NCI-H2171 treated with DMSO at 0.1 percent for 48 hours (cell line): ENCODE data around the gene ELMOD3.
A peak's percentile ranks its signal among the peaks of the same experiment; 100 is the strongest.
"Not testable (repeated sequence)": the region's sequence is repeated elsewhere in the genome, so short reads cannot be mapped to it uniquely, and the experiment has no call there.

Experiments used
- DNase-seq: peaks from one replicate; lab custom pipeline; 2025; lab: John Stamatoyannopoulos, UW

The ELMOD3 gene

DNA sequence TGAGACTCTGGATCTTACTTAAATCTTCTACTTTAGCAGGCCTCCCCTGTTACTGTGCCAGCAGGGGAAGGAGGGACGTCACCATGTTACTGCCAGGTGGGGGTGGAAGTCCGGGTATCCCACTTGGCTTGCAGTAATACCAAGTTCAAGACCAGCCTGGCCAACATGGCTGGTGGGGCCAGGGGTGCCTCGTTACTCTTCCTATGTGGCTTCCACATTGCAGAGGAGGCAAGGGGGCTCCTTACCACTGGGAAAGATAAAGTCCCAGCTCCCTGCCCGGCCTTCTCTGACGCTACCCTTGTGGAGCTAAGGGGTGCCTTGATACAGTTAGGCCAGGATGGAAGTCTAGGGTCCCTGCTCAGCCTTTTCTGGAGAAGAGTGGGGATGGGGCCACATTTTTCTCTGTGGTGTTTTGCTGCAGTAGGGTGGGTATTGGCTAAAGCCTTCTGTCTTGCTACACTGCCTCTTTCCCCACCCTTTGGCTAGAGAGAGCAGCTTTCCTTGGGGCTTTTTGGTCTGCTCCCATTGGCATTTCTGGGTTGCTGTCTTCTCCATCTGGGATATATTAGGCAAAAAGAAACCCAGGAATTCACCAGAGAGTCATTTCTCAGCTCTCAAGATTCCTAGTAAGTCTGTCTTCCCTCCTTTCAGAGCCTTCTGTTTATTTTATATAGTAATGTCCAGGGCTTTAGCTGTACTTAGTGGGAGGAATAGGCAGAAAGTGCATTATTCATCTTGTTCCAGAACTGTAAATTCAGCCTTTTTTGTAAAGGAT is 21.9 kb downstream of the ELMOD3 start:
- no peak for DNase-seq

DNA sequence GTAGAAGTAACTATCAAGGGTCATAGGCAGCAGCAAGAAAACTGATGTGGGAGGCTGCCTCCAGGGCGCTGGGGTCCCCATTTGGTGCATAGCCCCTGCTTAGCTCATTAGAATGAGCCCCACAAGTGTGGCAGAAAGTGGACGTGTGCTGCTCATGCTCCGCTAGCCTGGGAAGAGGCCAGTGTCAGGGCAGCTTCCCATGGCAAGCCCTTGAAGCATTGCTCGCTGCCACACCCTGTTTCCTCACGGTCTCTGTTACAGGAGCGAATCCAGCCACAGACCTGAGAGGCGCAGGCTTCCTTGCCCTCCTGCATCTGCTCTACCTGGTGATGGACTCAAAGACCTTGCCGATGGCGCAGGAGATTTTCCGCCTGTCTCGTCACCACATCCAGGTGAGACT is 22.5 kb downstream of the ELMOD3 start:
- no peak for DNase-seq

DNA sequence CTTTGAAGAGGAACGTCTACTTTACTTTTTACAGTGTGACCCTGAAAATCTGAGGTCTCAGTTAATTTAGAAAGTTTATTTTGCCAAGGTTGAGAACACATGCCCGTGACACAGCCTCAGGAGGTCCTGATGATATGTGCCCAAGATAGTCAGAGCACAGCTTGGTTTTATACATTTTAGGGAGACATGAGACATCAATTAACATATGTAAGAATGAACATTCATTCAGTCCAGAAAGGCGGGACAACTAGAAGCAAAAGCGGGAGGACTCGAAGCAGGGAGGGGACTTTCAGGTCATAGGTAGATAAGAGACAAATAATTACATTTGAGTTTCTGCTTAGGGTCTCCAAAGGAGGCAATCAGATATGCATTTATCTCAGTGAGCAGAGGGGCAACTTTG is 23.7 kb downstream of the ELMOD3 start:
- no peak for DNase-seq

DNA sequence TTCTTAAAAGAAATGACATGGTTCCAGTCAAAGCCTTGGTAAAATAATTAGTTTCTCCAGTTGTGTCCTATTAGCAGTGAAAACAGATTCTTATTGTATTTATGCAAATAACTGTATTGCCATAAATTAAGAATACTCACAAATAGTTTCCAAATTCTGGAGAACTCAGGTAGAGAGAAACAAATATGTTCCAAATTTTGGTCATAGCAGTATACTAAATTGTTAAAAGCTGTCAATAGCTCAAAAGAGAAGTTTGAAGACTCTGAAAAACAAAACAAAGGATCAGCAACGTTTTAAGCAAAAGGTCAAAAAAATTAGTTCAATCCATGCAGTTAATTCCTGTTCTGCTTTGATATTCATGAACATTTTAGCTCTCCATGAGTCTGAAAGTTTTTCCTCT is 25.5 kb downstream of the ELMOD3 start:
- no peak for DNase-seq

DNA sequence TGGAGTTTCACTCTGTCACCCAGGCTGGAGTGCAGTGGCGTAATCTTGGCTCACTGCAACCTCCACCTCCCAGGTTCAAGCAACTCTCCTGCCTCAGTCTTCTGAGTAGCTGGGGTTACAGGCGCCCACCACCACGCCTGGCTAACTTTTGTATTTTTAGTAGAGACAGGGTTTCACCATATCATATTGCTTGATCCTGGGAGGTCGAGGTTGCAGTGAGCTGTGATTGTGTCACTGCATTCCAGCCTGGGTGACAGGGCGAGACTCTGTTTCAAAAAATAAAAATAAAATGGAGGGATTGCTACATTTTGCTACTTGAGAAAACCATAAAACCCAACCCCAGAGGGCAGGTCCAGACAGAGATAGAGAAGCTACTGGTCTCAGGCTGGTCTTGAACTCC is 28.6 kb downstream of the ELMOD3 start:
- DNase-seq: not testable (repeated sequence)

DNA sequence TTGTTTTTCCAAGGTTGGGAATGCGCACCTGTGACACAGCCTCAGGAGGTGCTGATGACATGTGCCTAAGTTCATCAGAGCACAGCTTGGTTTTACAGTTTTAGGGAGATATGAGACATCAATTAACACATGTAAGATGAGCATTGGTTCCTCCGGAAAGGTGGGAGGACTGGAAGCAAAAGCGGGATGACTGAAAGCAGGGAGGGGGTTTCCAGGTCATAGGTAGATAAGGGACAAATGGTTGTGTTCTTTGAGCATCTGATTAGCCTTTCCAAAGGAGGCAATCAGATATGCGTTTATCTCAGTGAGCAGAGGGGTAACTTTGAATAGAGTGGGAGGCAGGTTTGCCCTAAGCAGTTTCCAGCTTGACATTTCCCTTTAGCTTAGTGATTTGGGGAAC is 29.3 kb downstream of the ELMOD3 start:
- no peak for DNase-seq

DNA sequence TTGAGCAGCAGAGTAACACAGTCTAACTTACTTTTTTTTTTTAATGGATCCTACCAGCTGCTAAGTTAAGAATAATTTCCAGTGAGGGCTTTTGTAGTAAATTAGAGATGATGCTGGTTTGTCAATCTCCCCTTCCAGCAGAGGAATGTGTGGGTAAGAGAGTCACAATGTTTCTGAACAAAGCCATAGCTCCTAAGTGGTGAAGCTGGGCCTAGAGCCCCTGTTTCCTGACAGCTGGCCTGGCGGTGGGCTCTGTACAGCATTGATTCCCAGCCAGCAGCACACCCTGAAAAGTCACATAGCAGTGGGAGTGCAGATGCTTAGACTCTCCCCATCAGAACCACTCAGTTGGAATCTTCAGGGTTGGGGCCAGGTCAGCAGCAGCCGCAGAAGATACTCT is 31.2 kb downstream of the ELMOD3 start:
- no peak for DNase-seq

DNA sequence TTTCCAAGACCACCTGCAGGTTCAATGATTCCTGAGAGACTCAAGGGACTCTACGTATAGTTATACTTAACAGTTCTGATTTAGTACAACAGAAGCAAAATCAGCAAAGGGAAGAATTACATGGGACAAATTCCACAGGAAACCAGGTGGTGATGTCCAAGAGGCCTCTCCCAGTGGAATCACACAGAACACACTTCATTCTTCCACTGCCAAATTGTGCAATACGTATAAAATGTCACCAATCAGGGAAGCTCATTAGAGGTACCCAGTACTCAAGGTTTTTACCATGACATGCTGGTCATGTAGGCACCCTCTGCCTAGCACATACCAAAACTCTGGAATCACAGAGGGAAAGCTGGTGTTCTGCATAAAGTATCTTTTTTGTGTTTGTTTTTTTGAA is 33.2 kb downstream of the ELMOD3 start:
- DNase-seq: no peak

DNA sequence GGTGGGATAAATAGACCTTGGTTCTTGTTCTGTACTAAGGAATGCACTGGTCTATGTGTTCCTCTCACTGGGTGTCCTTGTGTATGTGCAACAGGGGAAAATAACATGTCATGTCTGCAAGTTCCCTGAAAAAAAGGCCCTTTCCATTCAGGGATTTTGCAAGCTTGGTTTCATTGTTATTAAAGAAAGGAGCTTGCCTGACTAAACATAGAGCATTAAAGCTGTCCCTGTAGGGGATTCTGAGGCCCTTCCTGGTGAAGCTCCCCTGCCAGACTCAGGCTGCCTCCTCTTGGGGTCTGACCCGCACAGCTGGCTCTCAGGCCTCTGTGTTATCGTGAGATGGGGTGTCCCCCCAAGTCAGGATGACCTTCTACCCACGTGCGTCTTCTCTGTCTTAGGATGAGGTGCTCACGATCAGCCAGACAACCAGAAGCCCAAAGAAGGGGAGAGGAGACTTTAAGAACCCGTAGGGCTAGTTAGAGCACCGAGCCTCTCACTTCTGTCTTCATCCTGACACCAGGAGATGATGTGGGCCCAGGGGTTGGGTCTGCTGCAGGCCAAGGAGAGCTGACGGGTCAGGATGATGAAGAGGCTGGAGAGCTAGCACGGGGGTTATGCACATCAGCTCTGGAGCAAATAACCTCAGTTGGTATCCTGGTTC is 34.4 kb downstream of the ELMOD3 start:
- no peak for DNase-seq

DNA sequence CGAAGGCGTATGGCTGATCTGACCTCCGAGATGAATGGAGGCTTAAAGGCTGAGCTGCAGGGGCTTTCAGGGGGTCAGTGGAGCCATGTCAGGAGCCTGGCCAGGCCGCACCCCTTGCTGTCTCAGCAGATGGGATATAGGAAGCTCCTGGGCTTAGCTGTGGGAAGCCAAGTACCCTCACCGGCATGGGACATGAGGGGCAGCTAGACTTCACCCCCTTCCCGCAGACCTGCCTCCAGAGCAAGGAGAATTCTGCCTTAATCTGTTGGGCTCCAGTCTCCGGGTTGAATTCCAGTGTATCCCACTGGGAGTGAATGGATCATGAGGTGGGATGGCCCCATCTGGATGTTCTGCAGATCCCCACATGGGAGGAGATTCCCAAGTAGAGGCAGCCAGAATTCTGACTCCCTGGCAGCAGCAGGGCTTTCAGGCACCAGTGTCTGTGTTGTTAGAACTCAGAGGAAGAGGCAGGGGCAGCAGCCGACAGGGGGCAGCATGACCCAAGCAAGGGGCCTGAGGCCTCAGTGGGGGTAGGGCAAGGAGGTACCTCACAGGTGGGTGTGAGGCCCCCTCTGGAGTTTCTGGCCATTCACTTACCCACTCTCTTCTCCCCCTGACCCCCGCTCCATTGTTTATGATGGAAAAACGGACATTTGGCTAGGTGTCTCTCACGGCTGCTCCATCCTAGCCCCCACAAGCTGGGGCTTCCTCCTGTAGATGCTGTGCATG is 36.5 kb downstream of the ELMOD3 start:
- no peak for DNase-seq

DNA sequence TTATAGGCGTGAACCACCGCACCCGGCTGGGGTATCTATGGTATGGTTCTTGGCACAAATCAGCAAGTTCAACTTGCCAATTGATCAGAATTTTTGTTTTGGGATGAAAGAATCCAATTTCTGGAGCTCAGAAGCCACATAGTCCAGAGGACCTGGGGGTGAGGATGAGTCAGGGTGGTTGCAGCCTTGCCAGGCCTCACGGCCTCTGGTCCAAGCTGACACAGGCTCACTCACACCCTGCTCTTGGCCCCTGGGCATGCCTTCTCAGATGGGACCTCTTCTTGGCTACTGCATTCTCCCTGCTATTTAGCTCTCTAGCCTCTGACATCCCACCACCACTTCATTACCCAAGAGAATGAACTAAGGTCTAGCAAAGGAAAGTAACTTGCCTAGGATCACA is 39.3 kb downstream of the ELMOD3 start:
- no peak for DNase-seq

DNA sequence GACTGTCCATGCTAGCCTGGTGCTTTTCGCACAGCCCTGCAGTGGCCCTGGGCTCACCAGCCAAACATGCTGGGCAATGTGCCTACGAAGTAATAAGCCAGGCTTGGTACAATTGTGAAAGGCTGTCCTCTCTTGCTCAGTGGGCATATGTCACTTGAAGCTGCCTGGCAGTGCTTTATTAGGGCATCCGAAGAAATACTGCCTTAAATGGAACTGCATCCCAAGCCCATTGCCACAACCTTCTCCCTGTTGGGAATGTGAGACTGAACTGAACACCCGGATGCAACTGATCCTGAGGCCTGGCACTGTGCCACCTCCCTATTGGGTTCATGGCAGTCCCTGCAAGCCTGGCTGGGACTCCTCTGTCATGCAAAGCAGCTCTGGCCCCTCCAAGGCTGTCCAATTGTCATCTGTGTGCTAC is 39.7 kb downstream of the ELMOD3 start:
- peak; percentile 71 for DNase-seq

DNA sequence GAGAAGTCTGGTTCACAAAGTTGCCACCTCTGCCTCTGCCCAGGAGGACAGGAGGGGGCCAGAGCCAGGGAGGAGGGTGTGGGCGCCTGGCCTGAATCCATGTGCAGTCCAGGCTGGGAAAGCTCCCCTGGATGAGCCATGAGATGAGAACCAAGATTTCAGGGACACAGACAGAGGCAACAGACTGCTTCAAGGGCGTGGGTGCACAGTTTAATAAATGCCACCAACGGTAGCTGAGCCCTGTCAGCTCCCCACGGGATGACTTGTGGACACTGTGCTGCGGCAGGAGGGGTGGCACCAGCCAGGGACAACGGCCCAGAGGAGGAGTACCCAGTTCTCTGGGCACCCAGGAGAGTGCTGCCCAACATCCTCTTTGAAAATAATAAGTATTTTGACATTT is 40.4 kb downstream of the ELMOD3 start:
- DNase-seq: no peak

DNA sequence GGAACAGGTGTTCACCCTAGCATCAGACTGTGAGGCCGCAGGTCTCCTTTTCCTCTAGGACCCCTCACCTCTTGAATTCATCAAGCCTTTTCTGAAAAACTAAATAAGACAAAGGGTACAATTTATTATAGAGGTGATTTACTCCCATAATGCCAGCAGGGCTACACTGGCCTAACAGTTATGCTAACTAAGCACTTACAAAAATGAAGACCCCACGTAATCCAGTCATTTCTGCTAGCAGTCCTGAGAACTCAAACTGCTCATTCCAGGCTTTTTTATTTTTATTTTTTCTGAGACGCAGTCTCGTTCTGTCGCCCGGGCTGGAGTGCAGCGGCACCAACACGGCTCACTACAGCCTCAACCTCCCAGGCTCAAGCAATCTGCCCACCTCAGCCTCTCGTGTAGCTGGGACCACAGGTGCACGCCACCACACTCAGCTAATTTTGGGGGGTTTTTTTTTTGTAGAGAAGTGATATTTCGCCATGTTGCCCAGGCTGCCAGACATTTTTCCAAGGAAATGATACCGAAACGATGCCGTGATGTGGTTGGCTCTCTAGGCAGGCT is 41.4 kb downstream of the ELMOD3 start:
- DNase-seq: no peak

DNA sequence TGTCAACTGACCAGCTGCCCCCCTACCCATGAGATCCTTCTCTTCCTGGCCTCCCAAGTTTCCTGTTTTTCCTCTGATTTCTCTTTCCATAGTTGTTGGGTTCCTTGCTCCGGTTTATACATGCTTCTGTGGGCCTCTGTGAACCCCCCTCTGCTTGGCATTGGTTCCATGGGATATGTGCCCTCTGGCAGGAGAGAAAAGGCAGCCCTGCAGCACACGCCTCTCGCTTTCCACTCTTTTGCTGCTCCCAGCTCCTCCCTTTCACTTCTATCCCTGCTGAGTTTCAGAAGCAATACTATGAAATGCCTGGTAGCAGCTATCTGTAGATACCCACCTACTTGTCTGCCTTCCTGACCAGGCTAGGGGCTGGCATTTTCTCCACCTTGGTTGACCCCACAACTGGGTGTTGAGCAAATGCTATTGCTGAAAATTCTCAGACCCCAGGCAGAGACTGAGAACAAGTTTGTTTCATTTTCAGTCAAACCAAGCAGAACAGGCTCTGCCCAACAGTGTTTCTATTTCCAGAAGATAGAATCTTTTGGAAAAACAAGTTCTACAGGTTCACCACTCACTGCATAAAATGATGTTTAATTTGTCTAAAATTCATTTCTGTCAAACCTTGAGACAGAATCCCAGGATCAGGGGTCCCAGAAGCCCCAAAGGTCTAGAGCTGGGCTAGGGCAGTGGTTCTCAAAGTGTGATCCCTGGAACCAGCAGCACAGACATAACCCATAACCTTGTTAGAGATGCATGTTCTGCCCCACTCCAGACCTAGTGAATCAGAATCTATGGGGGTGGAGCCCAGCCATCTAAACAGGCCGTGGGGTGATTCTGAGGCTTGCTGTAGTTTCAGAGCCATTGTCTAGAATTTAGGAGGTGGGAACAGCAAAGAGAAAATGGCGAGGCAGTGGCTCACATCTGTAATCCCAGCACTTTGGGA is 42.2 kb downstream of the ELMOD3 start:
- no peak for DNase-seq

DNA sequence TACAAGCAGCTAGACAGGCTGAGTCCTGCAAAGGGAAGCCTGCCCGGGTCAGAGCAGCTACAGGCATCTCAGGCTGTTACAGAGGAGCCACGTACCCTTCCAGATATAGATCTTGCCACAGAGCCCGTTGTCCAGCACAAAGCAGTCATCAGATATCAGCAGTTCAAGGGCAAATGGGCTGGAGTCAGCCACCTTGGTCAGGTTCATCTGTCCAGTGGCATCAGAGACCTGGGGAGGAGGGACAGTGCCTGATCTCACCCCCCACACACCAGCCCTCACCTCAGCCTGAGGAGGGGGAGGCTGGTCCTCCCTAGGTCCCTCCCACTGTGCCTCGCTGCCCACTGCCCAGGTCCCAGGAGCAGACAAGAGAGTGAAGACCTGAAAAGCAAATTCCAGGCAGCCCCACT is 43.4 kb downstream of the ELMOD3 start:
- DNase-seq: no peak

DNA sequence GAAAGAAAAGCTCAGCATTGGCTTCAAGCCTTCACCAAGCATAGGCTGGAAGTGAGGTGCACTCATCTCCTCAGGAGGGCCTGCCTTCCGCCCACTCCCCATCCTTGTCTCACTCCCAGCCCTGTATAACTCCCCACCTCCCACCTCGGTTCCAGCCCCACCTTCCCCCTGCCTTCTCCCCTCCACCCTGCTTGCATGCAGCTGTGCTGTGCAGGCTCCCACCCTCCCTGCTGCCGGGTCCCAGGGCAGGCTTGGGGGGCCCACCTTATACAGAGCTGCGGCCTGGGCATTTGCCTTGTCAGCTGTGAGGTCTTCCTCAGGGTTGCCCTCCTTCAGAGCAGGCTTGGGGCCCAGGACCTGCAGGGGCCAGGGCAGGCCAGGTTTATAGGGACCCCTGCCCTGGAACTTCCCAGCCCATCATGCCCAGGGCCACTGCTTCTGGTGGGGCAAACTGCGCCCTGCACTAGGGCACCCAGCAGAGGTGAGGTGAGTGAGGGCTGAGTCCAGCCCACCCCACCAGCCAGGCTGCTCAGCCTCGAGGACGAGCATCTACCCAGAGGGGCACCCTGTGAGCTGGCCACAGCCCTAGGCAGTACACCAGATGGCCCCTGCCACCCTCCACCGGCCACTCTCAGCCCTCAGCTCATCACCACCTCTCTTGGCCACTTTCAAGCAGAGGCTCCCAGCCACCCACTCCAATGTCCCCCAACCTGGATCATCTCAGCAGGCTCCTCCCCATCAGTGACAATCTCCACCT is 44.0 kb downstream of the ELMOD3 start:
- no peak for DNase-seq

DNA sequence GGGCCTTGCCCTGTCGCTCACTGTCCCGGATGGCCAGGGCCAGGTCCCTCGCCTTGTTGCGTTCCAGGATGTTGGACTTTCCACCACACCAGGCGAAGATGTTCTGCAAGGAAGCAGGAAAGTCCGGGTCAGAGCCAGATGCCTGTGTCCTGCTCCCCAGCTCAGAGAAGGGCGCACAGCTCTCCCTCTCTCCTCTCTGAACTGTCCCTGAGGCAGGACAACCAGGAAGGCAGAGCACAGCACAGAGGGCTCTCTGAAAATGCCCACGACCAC is 44.5 kb downstream of the ELMOD3 start:
- DNase-seq: no peak

DNA sequence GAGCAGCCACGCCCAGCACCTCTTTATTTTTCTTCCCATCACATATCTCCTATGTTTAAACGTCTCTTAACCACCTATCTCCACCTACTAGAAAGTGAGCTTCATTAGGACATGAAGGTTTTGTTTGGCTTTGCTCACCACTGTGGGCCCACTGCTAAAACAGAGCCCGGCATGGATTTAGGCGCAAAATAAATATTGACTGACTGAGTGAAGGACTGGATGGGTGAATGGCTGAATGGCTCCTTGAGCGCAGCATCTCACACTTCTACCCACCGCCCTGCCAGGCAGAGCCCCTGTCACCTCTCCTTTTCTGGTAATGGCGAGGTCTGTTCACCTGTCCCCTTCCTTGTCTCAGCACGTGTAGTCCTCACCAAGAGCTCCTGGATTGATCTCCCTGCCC is 45.5 kb downstream of the ELMOD3 start:
- DNase-seq: no peak

DNA sequence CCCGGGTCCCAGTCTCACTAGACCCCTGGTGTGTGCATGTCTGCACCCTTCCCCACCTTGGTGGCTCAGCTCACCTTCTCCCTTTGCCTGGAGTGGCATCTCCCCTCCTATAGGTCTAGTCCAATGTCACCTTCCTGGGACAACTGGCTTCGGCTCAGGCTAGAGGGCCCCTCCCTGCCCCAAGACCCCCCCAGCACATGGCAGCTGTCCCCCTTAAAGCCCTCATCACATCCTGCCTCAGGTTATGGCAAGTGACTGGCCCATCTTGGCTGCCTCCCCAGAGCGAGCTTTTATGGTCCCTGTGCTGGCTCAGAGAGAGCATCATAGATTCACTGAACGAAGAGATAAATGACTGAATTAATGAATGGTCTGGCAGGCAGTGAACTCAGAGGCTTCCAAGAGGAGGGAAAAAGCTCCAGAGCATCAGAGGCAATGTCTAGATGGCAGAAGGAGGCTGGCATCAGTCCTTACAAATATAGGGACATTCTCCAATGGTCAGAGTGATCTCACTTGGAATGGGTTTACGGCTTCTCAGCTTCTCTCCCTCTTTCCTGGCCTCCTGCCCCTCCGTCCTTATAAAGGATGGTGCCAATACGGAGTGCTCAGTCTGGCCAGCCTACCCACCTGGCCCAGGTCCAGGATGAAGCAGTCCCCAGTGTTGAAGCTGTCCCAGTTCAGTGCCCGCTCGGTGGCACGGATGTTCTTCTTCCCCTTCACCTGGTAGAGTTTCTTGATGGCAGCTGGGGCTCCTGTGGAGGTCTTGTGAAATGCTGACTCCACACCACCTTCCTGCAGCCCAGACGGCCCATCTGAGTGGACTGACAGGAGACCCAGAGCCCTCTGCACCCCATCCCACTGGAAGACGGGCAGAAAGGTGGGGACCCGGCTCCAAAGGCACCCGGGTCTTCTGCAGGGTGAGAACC is 46.2 kb downstream of the ELMOD3 start:
- DNase-seq: no peak
